Measurements from ENCODE around the gene SPEG. TPM values are rescaled to one million over a fixed set of nuclear protein-coding genes. Genes with fewer than 3 reads are reported as not detected.

Gene SPEG
- total RNA-seq, 1 experiment from 2014 or later: 55.3 TPM

DNA sequence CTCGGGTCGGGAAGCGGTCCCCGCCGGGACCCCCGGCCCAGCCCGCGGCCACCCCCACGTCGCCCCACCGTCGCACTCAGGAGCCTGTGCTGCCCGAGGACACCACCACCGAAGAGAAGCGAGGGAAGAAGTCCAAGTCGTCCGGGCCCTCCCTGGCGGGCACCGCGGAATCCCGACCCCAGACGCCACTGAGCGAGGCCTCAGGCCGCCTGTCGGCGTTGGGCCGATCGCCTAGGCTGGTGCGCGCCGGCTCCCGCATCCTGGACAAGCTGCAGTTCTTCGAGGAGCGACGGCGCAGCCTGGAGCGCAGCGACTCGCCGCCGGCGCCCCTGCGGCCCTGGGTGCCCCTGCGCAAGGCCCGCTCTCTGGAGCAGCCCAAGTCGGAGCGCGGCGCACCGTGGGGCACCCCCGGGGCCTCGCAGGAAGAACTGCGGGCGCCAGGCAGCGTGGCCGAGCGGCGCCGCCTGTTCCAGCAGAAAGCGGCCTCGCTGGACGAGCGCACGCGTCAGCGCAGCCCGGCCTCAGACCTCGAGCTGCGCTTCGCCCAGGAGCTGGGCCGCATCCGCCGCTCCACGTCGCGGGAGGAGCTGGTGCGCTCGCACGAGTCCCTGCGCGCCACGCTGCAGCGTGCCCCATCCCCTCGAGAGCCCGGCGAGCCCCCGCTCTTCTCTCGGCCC is 13.6 kb downstream of the SPEG start (continued):
- TF ChIP-seq NFYB (CRISPR knock-in tag; conservative IDR thresholded peaks at IDR 0.05; ENCODE audit: low read depth): no peak
- TF ChIP-seq, protein P1, sequence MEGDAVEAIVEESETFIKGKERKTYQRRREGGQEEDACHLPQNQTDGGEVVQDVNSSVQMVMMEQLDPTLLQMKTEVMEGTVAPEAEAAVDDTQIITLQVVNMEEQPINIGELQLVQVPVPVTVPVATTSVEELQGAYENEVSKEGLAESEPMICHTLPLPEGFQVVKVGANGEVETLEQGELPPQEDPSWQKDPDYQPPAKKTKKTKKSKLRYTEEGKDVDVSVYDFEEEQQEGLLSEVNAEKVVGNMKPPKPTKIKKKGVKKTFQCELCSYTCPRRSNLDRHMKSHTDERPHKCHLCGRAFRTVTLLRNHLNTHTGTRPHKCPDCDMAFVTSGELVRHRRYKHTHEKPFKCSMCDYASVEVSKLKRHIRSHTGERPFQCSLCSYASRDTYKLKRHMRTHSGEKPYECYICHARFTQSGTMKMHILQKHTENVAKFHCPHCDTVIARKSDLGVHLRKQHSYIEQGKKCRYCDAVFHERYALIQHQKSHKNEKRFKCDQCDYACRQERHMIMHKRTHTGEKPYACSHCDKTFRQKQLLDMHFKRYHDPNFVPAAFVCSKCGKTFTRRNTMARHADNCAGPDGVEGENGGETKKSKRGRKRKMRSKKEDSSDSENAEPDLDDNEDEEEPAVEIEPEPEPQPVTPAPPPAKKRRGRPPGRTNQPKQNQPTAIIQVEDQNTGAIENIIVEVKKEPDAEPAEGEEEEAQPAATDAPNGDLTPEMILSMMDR (IDR thresholded peaks at IDR 0.05): no peak
- TF ChIP-seq, protein P2, sequence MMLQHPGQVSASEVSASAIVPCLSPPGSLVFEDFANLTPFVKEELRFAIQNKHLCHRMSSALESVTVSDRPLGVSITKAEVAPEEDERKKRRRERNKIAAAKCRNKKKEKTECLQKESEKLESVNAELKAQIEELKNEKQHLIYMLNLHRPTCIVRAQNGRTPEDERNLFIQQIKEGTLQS (CRISPR knock-in tag; conservative IDR thresholded peaks at IDR 0.05): no peak
- no peak for TF ChIP-seq NR3C1 (CRISPR knock-in tag; conservative IDR thresholded peaks at IDR 0.05; ENCODE audit: low read depth)
- TF ChIP-seq, protein P3, sequence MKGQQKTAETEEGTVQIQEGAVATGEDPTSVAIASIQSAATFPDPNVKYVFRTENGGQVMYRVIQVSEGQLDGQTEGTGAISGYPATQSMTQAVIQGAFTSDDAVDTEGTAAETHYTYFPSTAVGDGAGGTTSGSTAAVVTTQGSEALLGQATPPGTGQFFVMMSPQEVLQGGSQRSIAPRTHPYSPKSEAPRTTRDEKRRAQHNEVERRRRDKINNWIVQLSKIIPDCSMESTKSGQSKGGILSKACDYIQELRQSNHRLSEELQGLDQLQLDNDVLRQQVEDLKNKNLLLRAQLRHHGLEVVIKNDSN (CRISPR knock-in tag; IDR thresholded peaks at IDR 0.05): 0 out of 2 replicates have a peak, but pooled peaks have one; percentile 25
- TF ChIP-seq ZNF263 (CRISPR knock-in tag; IDR thresholded peaks at IDR 0.05; ENCODE audit: low read depth): no peak
- TF ChIP-seq, protein P4, sequence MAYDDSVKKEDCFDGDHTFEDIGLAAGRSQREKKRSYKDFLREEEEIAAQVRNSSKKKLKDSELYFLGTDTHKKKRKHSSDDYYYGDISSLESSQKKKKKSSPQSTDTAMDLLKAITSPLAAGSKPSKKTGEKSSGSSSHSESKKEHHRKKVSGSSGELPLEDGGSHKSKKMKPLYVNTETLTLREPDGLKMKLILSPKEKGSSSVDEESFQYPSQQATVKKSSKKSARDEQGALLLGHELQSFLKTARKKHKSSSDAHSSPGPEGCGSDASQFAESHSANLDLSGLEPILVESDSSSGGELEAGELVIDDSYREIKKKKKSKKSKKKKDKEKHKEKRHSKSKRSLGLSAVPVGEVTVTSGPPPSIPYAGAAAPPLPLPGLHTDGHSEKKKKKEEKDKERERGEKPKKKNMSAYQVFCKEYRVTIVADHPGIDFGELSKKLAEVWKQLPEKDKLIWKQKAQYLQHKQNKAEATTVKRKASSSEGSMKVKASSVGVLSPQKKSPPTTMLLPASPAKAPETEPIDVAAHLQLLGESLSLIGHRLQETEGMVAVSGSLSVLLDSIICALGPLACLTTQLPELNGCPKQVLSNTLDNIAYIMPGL (CRISPR knock-in tag; IDR thresholded peaks at IDR 0.05): peak; percentile 38; the same call in 1 of the 2 replicates
- no peak for TF ChIP-seq NR1H2 (CRISPR knock-in tag; IDR thresholded peaks at IDR 0.05)
- TF ChIP-seq, protein P5, sequence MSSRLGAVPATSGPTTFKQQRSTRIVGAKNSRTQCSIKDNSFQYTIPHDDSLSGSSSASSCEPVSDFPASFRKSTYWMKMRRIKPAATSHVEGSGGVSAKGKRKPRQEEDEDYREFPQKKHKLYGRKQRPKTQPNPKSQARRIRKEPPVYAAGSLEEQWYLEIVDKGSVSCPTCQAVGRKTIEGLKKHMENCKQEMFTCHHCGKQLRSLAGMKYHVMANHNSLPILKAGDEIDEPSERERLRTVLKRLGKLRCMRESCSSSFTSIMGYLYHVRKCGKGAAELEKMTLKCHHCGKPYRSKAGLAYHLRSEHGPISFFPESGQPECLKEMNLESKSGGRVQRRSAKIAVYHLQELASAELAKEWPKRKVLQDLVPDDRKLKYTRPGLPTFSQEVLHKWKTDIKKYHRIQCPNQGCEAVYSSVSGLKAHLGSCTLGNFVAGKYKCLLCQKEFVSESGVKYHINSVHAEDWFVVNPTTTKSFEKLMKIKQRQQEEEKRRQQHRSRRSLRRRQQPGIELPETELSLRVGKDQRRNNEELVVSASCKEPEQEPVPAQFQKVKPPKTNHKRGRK (CRISPR knock-in tag; IDR thresholded peaks at IDR 0.05; ENCODE audit: borderline replicate concordance): no peak
- no peak; the same call in 1 of the 2 replicates for TF ChIP-seq TP53 (CRISPR knock-in tag; IDR thresholded peaks at IDR 0.05)
- TF ChIP-seq SMAD4 (CRISPR knock-in tag; IDR thresholded peaks at IDR 0.05): no peak; the same call in 1 of the 2 replicates
- no peak for TF ChIP-seq OVOL2 (CRISPR knock-in tag; IDR thresholded peaks at IDR 0.05; ENCODE audit: borderline replicate concordance)
- TF ChIP-seq FOXJ3 (CRISPR knock-in tag; IDR thresholded peaks at IDR 0.05; ENCODE audit: borderline replicate concordance): no peak
- TF ChIP-seq, protein P6, sequence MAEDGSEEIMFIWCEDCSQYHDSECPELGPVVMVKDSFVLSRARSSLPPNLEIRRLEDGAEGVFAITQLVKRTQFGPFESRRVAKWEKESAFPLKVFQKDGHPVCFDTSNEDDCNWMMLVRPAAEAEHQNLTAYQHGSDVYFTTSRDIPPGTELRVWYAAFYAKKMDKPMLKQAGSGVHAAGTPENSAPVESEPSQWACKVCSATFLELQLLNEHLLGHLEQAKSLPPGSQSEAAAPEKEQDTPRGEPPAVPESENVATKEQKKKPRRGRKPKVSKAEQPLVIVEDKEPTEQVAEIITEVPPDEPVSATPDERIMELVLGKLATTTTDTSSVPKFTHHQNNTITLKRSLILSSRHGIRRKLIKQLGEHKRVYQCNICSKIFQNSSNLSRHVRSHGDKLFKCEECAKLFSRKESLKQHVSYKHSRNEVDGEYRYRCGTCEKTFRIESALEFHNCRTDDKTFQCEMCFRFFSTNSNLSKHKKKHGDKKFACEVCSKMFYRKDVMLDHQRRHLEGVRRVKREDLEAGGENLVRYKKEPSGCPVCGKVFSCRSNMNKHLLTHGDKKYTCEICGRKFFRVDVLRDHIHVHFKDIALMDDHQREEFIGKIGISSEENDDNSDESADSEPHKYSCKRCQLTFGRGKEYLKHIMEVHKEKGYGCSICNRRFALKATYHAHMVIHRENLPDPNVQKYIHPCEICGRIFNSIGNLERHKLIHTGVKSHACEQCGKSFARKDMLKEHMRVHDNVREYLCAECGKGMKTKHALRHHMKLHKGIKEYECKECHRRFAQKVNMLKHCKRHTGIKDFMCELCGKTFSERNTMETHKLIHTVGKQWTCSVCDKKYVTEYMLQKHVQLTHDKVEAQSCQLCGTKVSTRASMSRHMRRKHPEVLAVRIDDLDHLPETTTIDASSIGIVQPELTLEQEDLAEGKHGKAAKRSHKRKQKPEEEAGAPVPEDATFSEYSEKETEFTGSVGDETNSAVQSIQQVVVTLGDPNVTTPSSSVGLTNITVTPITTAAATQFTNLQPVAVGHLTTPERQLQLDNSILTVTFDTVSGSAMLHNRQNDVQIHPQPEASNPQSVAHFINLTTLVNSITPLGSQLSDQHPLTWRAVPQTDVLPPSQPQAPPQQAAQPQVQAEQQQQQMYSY (CRISPR knock-in tag; IDR thresholded peaks at IDR 0.05): no peak
- no peak; the same call in 1 of the 2 replicates for TF ChIP-seq SMAD3 (CRISPR knock-in tag; IDR thresholded peaks at IDR 0.05; ENCODE audit: borderline replicate concordance)
- TF ChIP-seq NFATC4 (CRISPR knock-in tag; IDR thresholded peaks at IDR 0.05): no peak
- TF ChIP-seq, protein P7, sequence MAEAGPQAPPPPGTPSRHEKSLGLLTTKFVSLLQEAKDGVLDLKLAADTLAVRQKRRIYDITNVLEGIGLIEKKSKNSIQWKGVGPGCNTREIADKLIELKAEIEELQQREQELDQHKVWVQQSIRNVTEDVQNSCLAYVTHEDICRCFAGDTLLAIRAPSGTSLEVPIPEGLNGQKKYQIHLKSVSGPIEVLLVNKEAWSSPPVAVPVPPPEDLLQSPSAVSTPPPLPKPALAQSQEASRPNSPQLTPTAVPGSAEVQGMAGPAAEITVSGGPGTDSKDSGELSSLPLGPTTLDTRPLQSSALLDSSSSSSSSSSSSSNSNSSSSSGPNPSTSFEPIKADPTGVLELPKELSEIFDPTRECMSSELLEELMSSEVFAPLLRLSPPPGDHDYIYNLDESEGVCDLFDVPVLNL (CRISPR knock-in tag; IDR thresholded peaks at IDR 0.05; ENCODE audit: borderline replicate concordance, low read depth): no peak; the same call in 1 of the 2 replicates
- no peak for TF ChIP-seq HMGA2 (CRISPR knock-in tag; IDR thresholded peaks at IDR 0.05)
- TF ChIP-seq, protein P8, sequence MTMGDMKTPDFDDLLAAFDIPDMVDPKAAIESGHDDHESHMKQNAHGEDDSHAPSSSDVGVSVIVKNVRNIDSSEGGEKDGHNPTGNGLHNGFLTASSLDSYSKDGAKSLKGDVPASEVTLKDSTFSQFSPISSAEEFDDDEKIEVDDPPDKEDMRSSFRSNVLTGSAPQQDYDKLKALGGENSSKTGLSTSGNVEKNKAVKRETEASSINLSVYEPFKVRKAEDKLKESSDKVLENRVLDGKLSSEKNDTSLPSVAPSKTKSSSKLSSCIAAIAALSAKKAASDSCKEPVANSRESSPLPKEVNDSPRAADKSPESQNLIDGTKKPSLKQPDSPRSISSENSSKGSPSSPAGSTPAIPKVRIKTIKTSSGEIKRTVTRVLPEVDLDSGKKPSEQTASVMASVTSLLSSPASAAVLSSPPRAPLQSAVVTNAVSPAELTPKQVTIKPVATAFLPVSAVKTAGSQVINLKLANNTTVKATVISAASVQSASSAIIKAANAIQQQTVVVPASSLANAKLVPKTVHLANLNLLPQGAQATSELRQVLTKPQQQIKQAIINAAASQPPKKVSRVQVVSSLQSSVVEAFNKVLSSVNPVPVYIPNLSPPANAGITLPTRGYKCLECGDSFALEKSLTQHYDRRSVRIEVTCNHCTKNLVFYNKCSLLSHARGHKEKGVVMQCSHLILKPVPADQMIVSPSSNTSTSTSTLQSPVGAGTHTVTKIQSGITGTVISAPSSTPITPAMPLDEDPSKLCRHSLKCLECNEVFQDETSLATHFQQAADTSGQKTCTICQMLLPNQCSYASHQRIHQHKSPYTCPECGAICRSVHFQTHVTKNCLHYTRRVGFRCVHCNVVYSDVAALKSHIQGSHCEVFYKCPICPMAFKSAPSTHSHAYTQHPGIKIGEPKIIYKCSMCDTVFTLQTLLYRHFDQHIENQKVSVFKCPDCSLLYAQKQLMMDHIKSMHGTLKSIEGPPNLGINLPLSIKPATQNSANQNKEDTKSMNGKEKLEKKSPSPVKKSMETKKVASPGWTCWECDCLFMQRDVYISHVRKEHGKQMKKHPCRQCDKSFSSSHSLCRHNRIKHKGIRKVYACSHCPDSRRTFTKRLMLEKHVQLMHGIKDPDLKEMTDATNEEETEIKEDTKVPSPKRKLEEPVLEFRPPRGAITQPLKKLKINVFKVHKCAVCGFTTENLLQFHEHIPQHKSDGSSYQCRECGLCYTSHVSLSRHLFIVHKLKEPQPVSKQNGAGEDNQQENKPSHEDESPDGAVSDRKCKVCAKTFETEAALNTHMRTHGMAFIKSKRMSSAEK (CRISPR knock-in tag; IDR thresholded peaks at IDR 0.05; ENCODE audit: borderline replicate concordance): no peak
